ENCODE measurements around the gene RIMS1.

GRCh38 chr6:72287801-72288200 is 401.5 kb downstream of the RIMS1 start:
- TF ChIP-seq ESRRA (CRISPR knock-in tag; IDR thresholded peaks at IDR 0.05; ENCODE audit: borderline replicate concordance): no peak
- no peak for TF ChIP-seq CTCF (IDR thresholded peaks at IDR 0.05)
- TF ChIP-seq ZNF219 (CRISPR knock-in tag; IDR thresholded peaks at IDR 0.05; ENCODE audit: borderline replicate concordance): no peak
- TF ChIP-seq CBFB (CRISPR knock-in tag; IDR thresholded peaks at IDR 0.05; ENCODE audit: low read depth): no peak
- TF ChIP-seq USF2 (CRISPR knock-in tag; IDR thresholded peaks at IDR 0.05): no peak
- no peak for TF ChIP-seq SMAD4 (CRISPR knock-in tag; IDR thresholded peaks at IDR 0.05)
- TF ChIP-seq CREM (CRISPR knock-in tag; IDR thresholded peaks at IDR 0.05): no peak
- no peak for TF ChIP-seq KAT7 (CRISPR knock-in tag; IDR thresholded peaks at IDR 0.05; ENCODE audit: borderline replicate concordance)
- no peak for TF ChIP-seq CREB1 (CRISPR knock-in tag; IDR thresholded peaks at IDR 0.05)

All from WTC11 (cell line).